Psoas muscle (tissue), 8 donors: ENCODE data around the gene SETDB2. TPM values are rescaled to one million over a fixed set of nuclear protein-coding genes. Genes with fewer than 3 reads are reported as not detected.
A peak's percentile ranks its signal among the peaks of the same experiment; 100 is the strongest.

Experiments used
- ATAC-seq, 4 donors: fragments of 200-7000 bp; cut with Tn5 transposase; one replicate each; pipeline ENCODE4 v1.9.1; 2020; ENCODE audit warnings: moderate library complexity in 3 of 4, mild to moderate bottlenecking in 2 of 4
- DNase-seq, 2 donors: peaks; one replicate each; pipeline ENCODE4 v3.0.0-alpha.2; 2020
- H3K27ac ChIP-seq: fragments of 200-600 bp; one replicate; pipeline ENCODE4 v1.8.0; 2022
- H3K27me3 ChIP-seq, 3 donors: fragments of 200-600 bp in 1 of 3; one replicate each; pipeline versions ENCODE4 v1.6.1 to v1.8.0; 2013 to 2022; ENCODE audit warnings: low read length in 2 of 3, mild to moderate bottlenecking in 2 of 3, moderate library complexity in 1 of 3; ENCODE audit not compliant: insufficient read depth in 3 of 3
- H3K36me3 ChIP-seq, 2 donors: fragments of 200-600 bp in 1 of 2; one replicate each; pipeline versions ENCODE4 v1.6.1 to v1.8.0; 2013 to 2022; ENCODE audit warnings: low read depth in 1 of 2, mild to moderate bottlenecking in 1 of 2, moderate library complexity in 1 of 2; ENCODE audit not compliant: insufficient read depth in 1 of 2
- H3K4me1 ChIP-seq: fragments of 200-600 bp; one replicate; pipeline ENCODE4 v1.8.0; 2022
- H3K4me3 ChIP-seq: fragments of 200-600 bp; one replicate; pipeline ENCODE4 v1.8.0; 2022; ENCODE audit warnings: mild to moderate bottlenecking
- H3K9me3 ChIP-seq: fragments of 200-600 bp; one replicate; pipeline ENCODE4 v1.8.0; 2022
- CTCF ChIP-seq: fragments of 200-600 bp; IDR thresholded peaks from one replicate; pipeline ENCODE4 v1.8.0; 2022; ENCODE audit warnings: antibody characterized with exemption
- WGBS, 3 donors: extraction: QIAGEN DNeasy Blood & Tissue Kit; methylation state at CpG; one replicate each; pipeline versions ENCODE4 v1.1.6 to v1.1.7; 2013; 5-methylcytosine and 5-hydroxymethylcytosine counted together
- intact Hi-C, 2 donors: fragments of 100-400 bp; cut with DNase I; formaldehyde crosslinking; loops; one replicate each; pipeline versions ENCODE4 v1.11.0 to v1.14.2; 2022
- long read RNA-seq, 2 donors: library from polyadenylated mRNA; unstranded; transcript quantifications; one replicate each; pipeline ENCODE4 v2.0.0, GENCODE V29; 2021
- polyA plus RNA-seq, 3 donors: library from polyadenylated mRNA; stranded (reverse); fragments of 200-250 nt; gene quantifications; one replicate each; pipeline ENCODE4 v1.2.3, GENCODE V29; 2013
- total RNA-seq, 4 donors: library from RNA; stranded (reverse); fragmentation: NEBNext Ultra II Directional in 2 of 4; extraction: Animal tissue kit (Norgen Biotek cat#: 25700) in 2 of 4; gene quantifications; one replicate each; pipeline versions ENCODE4 v1.2.1 to v1.2.4, GENCODE V29; 2021 to 2023
- donor health status: healthy with polysubstance abuse.
- donor health status: DM: no; HTN: no; CAD: no; lungs with moderate emphysema.
- donor health status: Bipolar disorder and iron deficiency.
- donor health status: healthy.
- donor health status: DM: yes; HTN: yes; CAD: no.
- donor health status: DM: no; HTN: no; CAD: no.
- donor health status: DM: no; HTN: no; CAD: no.
- donor health status: DM: yes; HTN: yes; CAD: no.

Gene SETDB2, protein sequence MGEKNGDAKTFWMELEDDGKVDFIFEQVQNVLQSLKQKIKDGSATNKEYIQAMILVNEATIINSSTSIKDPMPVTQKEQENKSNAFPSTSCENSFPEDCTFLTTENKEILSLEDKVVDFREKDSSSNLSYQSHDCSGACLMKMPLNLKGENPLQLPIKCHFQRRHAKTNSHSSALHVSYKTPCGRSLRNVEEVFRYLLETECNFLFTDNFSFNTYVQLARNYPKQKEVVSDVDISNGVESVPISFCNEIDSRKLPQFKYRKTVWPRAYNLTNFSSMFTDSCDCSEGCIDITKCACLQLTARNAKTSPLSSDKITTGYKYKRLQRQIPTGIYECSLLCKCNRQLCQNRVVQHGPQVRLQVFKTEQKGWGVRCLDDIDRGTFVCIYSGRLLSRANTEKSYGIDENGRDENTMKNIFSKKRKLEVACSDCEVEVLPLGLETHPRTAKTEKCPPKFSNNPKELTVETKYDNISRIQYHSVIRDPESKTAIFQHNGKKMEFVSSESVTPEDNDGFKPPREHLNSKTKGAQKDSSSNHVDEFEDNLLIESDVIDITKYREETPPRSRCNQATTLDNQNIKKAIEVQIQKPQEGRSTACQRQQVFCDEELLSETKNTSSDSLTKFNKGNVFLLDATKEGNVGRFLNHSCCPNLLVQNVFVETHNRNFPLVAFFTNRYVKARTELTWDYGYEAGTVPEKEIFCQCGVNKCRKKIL
- total RNA-seq (1 to 10 TPM; 1.7 to 7.9 (median 5.5) TPM), polyA plus RNA-seq (1 to 10 TPM; 2.1 to 5.4 (median 2.5) TPM)
- long read RNA-seq, donor 1, partial matches to known transcripts = 0 of 3 reads
- long read RNA-seq, donor 1, other reads (novel, unspliced or antisense) = 3 of 3 reads
- long read RNA-seq, donor 2, partial matches to known transcripts = 0 of 5 reads
- long read RNA-seq, donor 2, other reads (novel, unspliced or antisense) = 4 of 5 reads

GRCh38 chr13:49443704-49444523, at the start of gene SETDB2, which contains the start of gene CAB39L:
SETDB2 (plus strand) TSS chr13:49444274; CDS start chr13:49451894, 7,620 bp downstream.
CAB39L (minus strand) TSS chr13:49444064; CDS start chr13:49382910, 61,154 bp downstream.
- intact Hi-C loops = loop anchor here (2.0 to 5.0 kb wide), 2 partner anchors 48 to 53 kb away; no protein-coding TSS in a partner anchor
- peak; percentile 17 for TF ChIP-seq CTCF
- Histone ChIP-seq H3K4me3 (peak within 1 kb of the TSS; percentile 80), H3K27me3 (no peaks in the 10 kb centered on the region), H3K27ac (peak within 1 kb of the TSS; percentile 81), H3K36me3 (no peaks in the 10 kb centered on the region), H3K9me3 (no peaks in the 10 kb centered on the region), H3K4me1 (peaks cover 5% of the 10 kb centered on the region)
- DNase-seq (peak; percentile 98 to 99), ATAC-seq (peak; percentile 96 to 98 (median 97))
- WGBS, 3 donors = 1% methylated on average over 53 of the region's 53 CpGs

DNA sequence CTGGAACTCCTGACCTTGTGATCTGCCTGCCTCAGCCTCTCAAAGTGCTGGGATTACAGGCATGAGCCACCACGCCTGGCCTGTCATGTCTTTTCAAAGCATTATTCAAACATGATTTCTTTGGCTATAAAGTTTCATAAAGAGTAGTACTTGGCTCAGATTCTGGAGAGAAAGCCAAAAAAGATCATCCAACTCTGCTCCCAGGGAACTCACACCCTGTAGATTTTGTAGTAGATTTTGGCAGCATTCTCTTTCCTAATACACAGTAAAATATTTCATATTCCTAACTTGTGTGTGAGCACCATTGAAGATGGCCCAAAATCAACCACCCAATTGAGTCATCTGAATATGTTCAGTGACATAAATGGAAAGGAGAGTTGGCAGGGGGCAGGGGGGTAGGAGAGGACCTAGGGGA, 48.6 kb upstream of the SETDB2 start:
- Histone ChIP-seq H3K4me1 (no peaks in the 10 kb centered on the region), H3K4me3 (no peak overlapping the region), H3K27ac (no peak overlapping the region), H3K9me3 (no peaks in the 10 kb centered on the region), H3K36me3 (no peaks in the 10 kb centered on the region), H3K27me3 (no peaks in the 10 kb centered on the region)
- intact Hi-C loops = no loop called here
- whole genome bisulfite sequencing, 3 donors = 40 to 59% (median 56%) methylated on average over 1 of the region's 1 CpG
- ATAC-seq (peak in 1 of 4 donors; percentile 21), DNase-seq (peak; percentile 40 to 46)
- TF ChIP-seq CTCF = no peak

GRCh38 chr13:49395878-49396380, 48.1 kb upstream of the SETDB2 start:
- H3K4me3 ChIP-seq = no peak overlapping the region
- H3K36me3 ChIP-seq = no peaks in the 10 kb centered on the region
- no peak for TF ChIP-seq CTCF
- DNase-seq (no peak), ATAC-seq (no peak)
- no peaks in the 10 kb centered on the region for H3K9me3 ChIP-seq
- no peaks in the 10 kb centered on the region for H3K27me3 ChIP-seq
- intact Hi-C loops = no loop called here
- no peak overlapping the region for H3K27ac ChIP-seq
- H3K4me1 ChIP-seq = peaks cover 3% of the 10 kb centered on the region
- WGBS, 3 donors = 88 to 94% (median 93%) methylated on average over 1 of the region's 1 CpG

DNA sequence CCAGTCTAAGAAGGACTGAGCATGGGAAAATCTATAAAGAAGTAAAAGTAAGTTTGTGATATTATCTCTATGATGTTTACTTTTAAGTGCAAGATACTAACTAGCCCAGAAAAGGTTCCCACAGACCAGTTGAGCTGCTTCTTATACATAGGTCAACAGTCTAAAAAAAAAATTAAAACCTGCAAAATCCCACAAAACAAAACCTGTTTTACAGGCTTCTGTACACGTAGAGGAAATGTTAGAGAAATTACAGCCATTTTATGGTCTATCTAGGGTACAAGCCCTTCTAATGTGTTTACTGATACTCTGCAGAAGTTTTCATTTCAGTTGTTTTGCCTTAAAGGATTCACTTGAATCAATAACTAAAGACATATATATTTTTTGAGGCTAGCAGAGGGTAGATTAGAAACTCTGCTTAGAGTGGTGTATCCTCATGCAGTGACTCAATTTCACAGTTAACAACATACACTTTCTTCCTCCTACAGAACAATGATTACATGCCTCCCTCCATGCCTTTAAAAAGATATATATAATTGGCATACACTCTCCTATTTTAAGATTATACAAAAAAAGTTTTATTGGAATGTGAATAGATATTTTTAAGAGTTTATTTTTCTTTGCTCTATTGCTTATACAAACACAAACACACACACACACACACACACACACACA, 44.1 kb upstream of the SETDB2 start:
- Histone ChIP-seq H3K9me3 (peaks cover 8% of the 10 kb centered on the region), H3K4me3 (peak overlapping the region; percentile 31), H3K27me3 (no peaks in the 10 kb centered on the region), H3K27ac (no peak overlapping the region), H3K4me1 (peaks cover 3% of the 10 kb centered on the region), H3K36me3 (no peaks in the 10 kb centered on the region)
- no peak for TF ChIP-seq CTCF
- 57 to 85% (median 78%) methylated on average over 1 of the region's 1 CpG for WGBS, 3 donors
- intact Hi-C loops = no loop called here
- DNase-seq = no peak
- ATAC-seq = no peak
